Activated CD8-positive, alpha-beta T cell treated with anti-CD3 and anti-CD28 coated beads for 36 hours (primary cell): ENCODE results near the gene STAC2. TPM values are rescaled to one million over a fixed set of nuclear protein-coding genes. Genes with fewer than 3 reads are reported as not detected.
"Not testable (repeated sequence)": the region's sequence is repeated elsewhere in the genome, so short reads cannot be mapped to it uniquely, and the experiment has no call there.

ENCODE experiments used
- ATAC-seq: fragments of 200-7000 bp; cut with Tn5 transposase; one replicate; pipeline ENCODE4 v1.10.0; 2021; ENCODE audit warnings: mild to moderate bottlenecking, moderate library complexity
- CTCF ChIA-PET: fragments of 350-600 bp; sonication (Branson Sonifier 250); formaldehyde crosslinking; loops from one replicate; lab custom pipeline; 2021; ENCODE audit warnings: antibody characterized with exemption; lab: Charles Lee
- POLR2A ChIA-PET: fragments of 350-600 bp; sonication (Branson Sonifier 250); formaldehyde crosslinking; loops from one replicate; lab custom pipeline; 2021; ENCODE audit warnings: antibody characterized with exemption; lab: Charles Lee
- DNase-seq: peaks from one replicate; pipeline ENCODE4 v3.0.0-alpha.2; 2020
- H3K27ac Mint-ChIP-seq: one replicate; pipeline ENCODE4 v1.8.0; 2021; ENCODE audit warnings: mild to moderate bottlenecking, mixed read lengths
- H3K27me3 Mint-ChIP-seq: one replicate; pipeline ENCODE4 v1.8.0; 2021; ENCODE audit warnings: mixed read lengths
- H3K36me3 Mint-ChIP-seq: one replicate; pipeline ENCODE4 v1.8.0; 2021; ENCODE audit warnings: low read depth, mixed read lengths
- H3K4me1 Mint-ChIP-seq: one replicate; pipeline ENCODE4 v1.8.0; 2021; ENCODE audit warnings: low read depth, mixed read lengths
- H3K4me3 Mint-ChIP-seq: one replicate; pipeline ENCODE4 v1.8.0; 2021; ENCODE audit warnings: mild to moderate bottlenecking, moderate library complexity, mixed read lengths
- H3K9me3 Mint-ChIP-seq: one replicate; pipeline ENCODE4 v1.8.0; 2021; ENCODE audit warnings: mixed read lengths
- intact Hi-C: fragments of 100-400 bp; cut with micrococcal nuclease; formaldehyde crosslinking; loops from one replicate; pipeline ENCODE4 v1.10.0; 2022
- total RNA-seq, 2 experiments: library from RNA; stranded (reverse); gene quantifications; one replicate each; pipeline ENCODE4 v1.2.3, GENCODE V29; 2021
- TF ChIP-seq, protein P1 (sequence below): fragments of 200-600 bp; IDR thresholded peaks from one replicate; pipeline ENCODE4 v1.8.0; 2022; ENCODE audit warnings: antibody characterized with exemption, mild to moderate bottlenecking

Gene STAC2
- total RNA-seq, 2 experiments from 2014 or later: 0.47 to 0.56 TPM

DNA sequence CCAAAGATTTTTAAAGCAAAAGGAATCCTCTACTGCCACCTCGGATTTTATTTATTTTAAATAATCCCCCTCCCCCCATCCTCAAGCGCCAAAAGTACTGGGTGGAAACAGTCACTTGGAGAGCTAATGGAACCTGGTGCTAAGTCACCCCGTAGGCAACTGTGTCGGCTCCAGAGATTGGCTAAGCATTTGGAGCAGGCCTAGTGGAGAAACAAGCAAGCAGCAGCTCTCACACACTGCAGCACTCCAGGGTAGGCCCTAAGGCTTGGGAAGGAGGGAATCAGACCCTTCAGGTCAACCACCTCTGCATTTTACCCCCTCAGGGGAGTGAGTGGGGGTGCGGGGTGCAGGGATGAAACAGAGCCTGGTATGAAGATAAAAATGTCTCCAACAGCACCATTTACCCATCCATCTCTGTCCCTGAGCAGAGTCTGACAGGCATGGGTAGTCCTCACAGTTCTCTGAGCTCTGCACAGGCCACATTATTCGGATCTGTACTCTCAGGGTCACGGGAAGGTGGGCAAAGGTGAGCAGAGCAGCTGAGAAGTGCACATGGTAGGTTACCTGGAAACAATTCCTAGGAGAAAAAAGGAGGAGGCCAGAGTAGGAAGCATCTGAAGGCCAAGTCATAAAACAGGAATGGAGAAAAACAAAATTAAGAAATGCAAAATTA, 27.2 kb upstream of the STAC2 start:
- intact Hi-C loops: no loop called here
- Mint-ChIP-seq H3K36me3 (peaks cover 7% of the 10 kb centered on the region), H3K27me3 (no peaks in the 10 kb centered on the region), H3K4me3 (no peak overlapping the region), H3K27ac (no peak overlapping the region), H3K9me3 (no peaks in the 10 kb centered on the region), H3K4me1 (no peaks in the 10 kb centered on the region)
- no peak for DNase-seq
- no peak for ATAC-seq
- CTCF ChIA-PET: interaction anchor here (0.7 to 10.7 kb wide), 10 partner anchors 8 to 369 kb away, joined by 3 to 194 read pairs (median 5); no protein-coding TSS in a partner anchor
- TF ChIP-seq, protein P1, sequence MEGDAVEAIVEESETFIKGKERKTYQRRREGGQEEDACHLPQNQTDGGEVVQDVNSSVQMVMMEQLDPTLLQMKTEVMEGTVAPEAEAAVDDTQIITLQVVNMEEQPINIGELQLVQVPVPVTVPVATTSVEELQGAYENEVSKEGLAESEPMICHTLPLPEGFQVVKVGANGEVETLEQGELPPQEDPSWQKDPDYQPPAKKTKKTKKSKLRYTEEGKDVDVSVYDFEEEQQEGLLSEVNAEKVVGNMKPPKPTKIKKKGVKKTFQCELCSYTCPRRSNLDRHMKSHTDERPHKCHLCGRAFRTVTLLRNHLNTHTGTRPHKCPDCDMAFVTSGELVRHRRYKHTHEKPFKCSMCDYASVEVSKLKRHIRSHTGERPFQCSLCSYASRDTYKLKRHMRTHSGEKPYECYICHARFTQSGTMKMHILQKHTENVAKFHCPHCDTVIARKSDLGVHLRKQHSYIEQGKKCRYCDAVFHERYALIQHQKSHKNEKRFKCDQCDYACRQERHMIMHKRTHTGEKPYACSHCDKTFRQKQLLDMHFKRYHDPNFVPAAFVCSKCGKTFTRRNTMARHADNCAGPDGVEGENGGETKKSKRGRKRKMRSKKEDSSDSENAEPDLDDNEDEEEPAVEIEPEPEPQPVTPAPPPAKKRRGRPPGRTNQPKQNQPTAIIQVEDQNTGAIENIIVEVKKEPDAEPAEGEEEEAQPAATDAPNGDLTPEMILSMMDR: no peak
- POLR2A ChIA-PET: interaction anchor here (1.7 kb wide), 1 partner anchor 53 kb away, joined by 3 read pairs; the partner anchor contains the start of gene RPL19

DNA sequence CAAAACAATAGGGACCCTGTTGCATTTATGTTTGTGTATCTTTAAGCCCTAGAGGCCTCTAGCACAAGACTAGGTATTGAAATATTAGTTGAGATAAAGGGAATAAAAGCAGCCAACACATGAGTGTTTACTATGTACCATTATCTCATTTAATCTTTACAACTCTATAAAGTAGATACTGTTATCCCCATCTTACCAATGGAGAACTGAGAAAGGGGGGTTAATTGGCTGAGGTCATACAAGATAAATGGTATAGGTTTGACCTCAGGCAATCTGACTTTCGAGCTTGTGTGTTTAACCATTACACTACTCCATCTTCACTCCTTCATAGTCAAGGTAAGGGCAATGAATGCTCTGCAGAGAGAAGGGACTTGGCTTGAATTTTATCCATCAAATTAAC, 26.3 kb upstream of the STAC2 start:
- intact Hi-C loops: no loop called here
- ATAC-seq (no peak), DNase-seq (no peak)
- H3K4me3 Mint-ChIP-seq: no peak overlapping the region
- peaks cover 4% of the 10 kb centered on the region for H3K36me3 Mint-ChIP-seq
- POLR2A ChIA-PET: no interaction called here
- TF ChIP-seq, protein P1: no peak
- H3K27ac Mint-ChIP-seq: no peak overlapping the region
- H3K4me1 Mint-ChIP-seq: no peaks in the 10 kb centered on the region
- H3K27me3 Mint-ChIP-seq: no peaks in the 10 kb centered on the region
- CTCF ChIA-PET: interaction anchor here (0.7 to 10.7 kb wide), 9 partner anchors 9 to 370 kb away, joined by 3 to 194 read pairs (median 5); no protein-coding TSS in a partner anchor
- no peaks in the 10 kb centered on the region for H3K9me3 Mint-ChIP-seq

DNA sequence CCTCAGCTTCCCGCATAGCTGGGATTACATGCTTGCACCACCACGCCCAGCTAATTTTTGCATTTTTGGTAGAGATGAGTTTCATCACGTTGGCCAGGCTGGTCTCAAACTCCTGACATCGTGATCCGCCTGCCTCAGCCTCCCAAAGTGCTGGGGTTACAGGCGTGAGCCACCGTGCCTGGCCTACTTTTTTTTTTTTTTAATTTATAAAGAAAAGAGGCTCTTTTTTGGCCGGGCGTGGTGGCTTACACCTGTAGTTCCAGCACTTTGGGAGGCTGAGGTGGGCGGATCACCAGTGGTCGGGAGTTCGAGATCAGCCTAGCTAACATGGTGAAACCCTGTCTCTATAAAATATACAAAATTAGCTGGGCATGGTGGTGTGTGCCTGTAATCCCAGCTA, 24.3 kb upstream of the STAC2 start:
- H3K36me3 Mint-ChIP-seq, intact Hi-C loops, ATAC-seq, H3K4me3 Mint-ChIP-seq, H3K4me1 Mint-ChIP-seq, H3K27ac Mint-ChIP-seq, POLR2A ChIA-PET, H3K27me3 Mint-ChIP-seq, DNase-seq, H3K9me3 Mint-ChIP-seq: not testable (repeated sequence)
- CTCF ChIA-PET: interaction anchor here (1.0 to 10.7 kb wide), 5 partner anchors 13 to 85 kb away, joined by 3 to 194 read pairs (median 8); no protein-coding TSS in a partner anchor

DNA sequence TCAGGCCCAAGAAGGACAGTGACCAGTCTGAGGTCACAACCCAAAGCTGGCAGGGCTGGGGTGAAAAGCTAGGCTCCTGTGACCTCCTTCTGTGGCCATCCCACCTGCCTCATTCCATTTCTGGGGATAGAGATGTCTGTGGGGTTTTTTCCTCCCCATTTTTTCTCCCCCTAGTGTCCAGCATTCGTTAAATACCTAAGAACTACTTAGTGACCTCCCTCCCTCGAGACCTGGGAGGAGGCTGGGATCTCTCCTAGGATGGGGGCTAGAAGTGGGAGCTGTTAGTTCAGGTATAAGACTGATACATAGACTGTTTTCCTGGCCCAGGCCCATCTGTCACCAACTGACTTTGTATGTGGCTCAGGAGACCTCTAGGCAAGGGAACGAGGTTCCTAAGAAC, 20.5 kb upstream of the STAC2 start:
- Mint-ChIP-seq H3K9me3 (no peaks in the 10 kb centered on the region), H3K27me3 (no peaks in the 10 kb centered on the region), H3K4me3 (no peak overlapping the region), H3K4me1 (peaks cover 12% of the 10 kb centered on the region), H3K27ac (no peak overlapping the region), H3K36me3 (no peaks in the 10 kb centered on the region)
- intact Hi-C loops: no loop called here
- DNase-seq: no peak
- ChIA-PET CTCF (interaction anchor here (2.0 to 10.7 kb wide), 6 partner anchors 9 to 93 kb away, joined by 9 to 194 read pairs (median 27); partner anchors contain the start of gene PLXDC1), POLR2A (interaction anchor here (3.0 kb wide), 1 partner anchor 42 kb away, joined by 29 read pairs; no protein-coding TSS in a partner anchor)
- no peak for ATAC-seq
- TF ChIP-seq, protein P1: no peak

DNA sequence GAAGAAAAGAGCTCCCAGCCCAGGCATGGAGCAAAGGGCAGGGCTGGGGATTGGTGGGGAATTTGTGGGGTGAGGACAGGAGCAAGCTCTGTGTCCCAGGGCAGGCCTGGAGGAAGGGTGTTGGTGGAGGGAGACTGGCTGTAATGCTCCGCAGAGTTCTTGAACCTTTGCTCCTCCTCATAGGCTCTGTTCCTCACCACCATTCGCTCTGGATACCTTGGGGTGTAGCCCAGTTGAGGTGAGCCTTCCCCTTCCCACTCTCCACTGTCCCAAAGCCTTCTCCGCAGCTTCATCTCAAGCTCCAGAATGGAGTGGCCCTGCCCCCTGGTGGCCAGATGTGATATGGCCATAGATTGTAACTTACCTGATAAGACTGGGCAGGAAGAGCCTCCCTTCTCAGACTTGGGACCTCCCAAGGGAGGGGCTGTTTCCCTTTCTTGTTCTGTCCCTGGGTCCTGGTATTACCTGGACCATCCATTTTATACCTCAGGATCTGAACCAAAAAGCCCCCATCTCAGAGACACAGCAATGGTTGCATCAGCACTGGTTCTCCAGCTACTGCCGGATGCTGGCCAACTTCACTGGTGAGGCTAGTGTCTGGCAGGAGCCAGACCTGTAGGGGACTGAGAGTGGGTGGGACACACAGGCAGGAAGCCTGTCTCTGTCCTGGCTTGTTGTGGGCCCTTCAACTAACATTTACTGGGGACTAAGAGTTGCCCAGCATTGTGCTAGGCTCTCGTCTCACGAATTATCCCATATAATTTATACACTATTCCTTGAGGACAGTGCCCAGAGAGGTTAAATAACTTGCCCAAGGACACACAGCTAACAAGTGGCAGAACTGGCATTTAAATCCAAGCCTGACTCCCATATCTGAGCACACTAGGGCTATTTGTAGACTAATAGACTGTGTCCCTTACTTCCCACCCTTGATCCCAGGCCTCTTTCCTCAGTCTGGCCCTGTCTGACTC, 19.1 kb upstream of the STAC2 start:
- H3K4me1 Mint-ChIP-seq: peaks cover 13% of the 10 kb centered on the region
- no peak overlapping the region for H3K27ac Mint-ChIP-seq
- H3K27me3 Mint-ChIP-seq: no peaks in the 10 kb centered on the region
- ATAC-seq (peak; percentile 96), DNase-seq (peak; percentile 96)
- TF ChIP-seq, protein P1: peak; percentile 97
- POLR2A ChIA-PET: interaction anchor here (0.5 to 3.0 kb wide), 10 partner anchors 9 to 216 kb away, joined by 3 to 29 read pairs (median 3); partner anchors contain the start of genes CDK12 and RPL19
- intact Hi-C loops: loop anchor here (2.0 kb wide), 1 partner anchor 38 kb away; no protein-coding TSS in a partner anchor
- no peak overlapping the region for H3K4me3 Mint-ChIP-seq
- H3K9me3 Mint-ChIP-seq: no peaks in the 10 kb centered on the region
- CTCF ChIA-PET: interaction anchor here (0.7 to 10.7 kb wide), 49 partner anchors 7 to 481 kb away, joined by 3 to 194 read pairs (median 4); partner anchors contain the start of genes ARL5C, FBXL20, PLXDC1 and RPL19
- H3K36me3 Mint-ChIP-seq: no peaks in the 10 kb centered on the region
